ENCODE results near the gene APPL2.

The APPL2 gene

GRCh38 chr12:105214670-105215375 lies 21.2 kb downstream of the APPL2 start:
- no peak for DNase-seq
- in situ Hi-C loops (cut with HindIII; ENCODE audit: low pct_ligation_motif_present, low sequenced_read_pairs): no loop called here
- Histone ChIP-seq H3K4me3 (ENCODE audit: low read depth, low read length) (no peak overlapping the region), H3K27ac (no peak overlapping the region), H3K27me3 (replicated peaks) (no peaks in the 10 kb centered on the region), H3K36me3 (replicated peaks) (peaks cover 13% of the 10 kb centered on the region)
- no peak for TF ChIP-seq CTCF (IDR thresholded peaks at IDR 0.05; ENCODE audit: low read depth, low read length, missing control alignments)

- TF ChIP-seq CTCF (IDR thresholded peaks at IDR 0.05; ENCODE audit: low read depth, low read length, missing control alignments): no peak
- DNase-seq: no peak
- Histone ChIP-seq H3K4me3 (ENCODE audit: low read depth, low read length) (no peak overlapping the region), H3K27me3 (replicated peaks) (no peaks in the 10 kb centered on the region), H3K27ac (no peak overlapping the region), H3K36me3 (replicated peaks) (peaks cover 13% of the 10 kb centered on the region)
- in situ Hi-C loops (cut with HindIII; ENCODE audit: low pct_ligation_motif_present, low sequenced_read_pairs): no loop called here
Measured at GRCh38 chr12:105214148-105214547, 21.8 kb downstream of the APPL2 start.

GRCh38 chr12:105212438-105212837 lies 23.5 kb downstream of the APPL2 start:
- no peak for TF ChIP-seq CTCF (IDR thresholded peaks at IDR 0.05; ENCODE audit: low read depth, low read length, missing control alignments)
- in situ Hi-C loops (cut with HindIII; ENCODE audit: low pct_ligation_motif_present, low sequenced_read_pairs): no loop called here
- Histone ChIP-seq H3K4me3 (ENCODE audit: low read depth, low read length) (no peak overlapping the region), H3K27ac (no peak overlapping the region), H3K36me3 (replicated peaks) (peaks cover 13% of the 10 kb centered on the region), H3K27me3 (replicated peaks) (no peaks in the 10 kb centered on the region)
- DNase-seq: peak; percentile 39

- in situ Hi-C loops (cut with HindIII; ENCODE audit: low pct_ligation_motif_present, low sequenced_read_pairs): no loop called here
- H3K36me3 ChIP-seq (replicated peaks): peaks cover 28% of the 10 kb centered on the region
- H3K4me3 ChIP-seq (ENCODE audit: low read depth, low read length): no peak overlapping the region
- TF ChIP-seq CTCF (IDR thresholded peaks at IDR 0.05; ENCODE audit: low read depth, low read length, missing control alignments): no peak
- H3K27me3 ChIP-seq (replicated peaks): no peaks in the 10 kb centered on the region
- DNase-seq: no peak
- H3K27ac ChIP-seq: no peak overlapping the region
Measured at GRCh38 chr12:105209091-105209490, 26.9 kb downstream of the APPL2 start.

GRCh38 chr12:105206686-105207374 lies 29.1 kb downstream of the APPL2 start:
- no peaks in the 10 kb centered on the region for H3K27me3 ChIP-seq (replicated peaks)
- in situ Hi-C loops (cut with HindIII; ENCODE audit: low pct_ligation_motif_present, low sequenced_read_pairs): no loop called here
- DNase-seq: no peak
- TF ChIP-seq CTCF (IDR thresholded peaks at IDR 0.05; ENCODE audit: low read depth, low read length, missing control alignments): no peak
- H3K27ac ChIP-seq: no peak overlapping the region
- peaks cover 32% of the 10 kb centered on the region for H3K36me3 ChIP-seq (replicated peaks)
- H3K4me3 ChIP-seq (ENCODE audit: low read depth, low read length): no peak overlapping the region

Data from brain microvascular endothelial cell (primary cell).